GM21529 (cell line): ENCODE measurements around the gene GSTCD.
"Not testable (repeated sequence)": the region's sequence is repeated elsewhere in the genome, so short reads cannot be mapped to it uniquely, and the experiment has no call there.

ENCODE experiments used
- ATAC-seq: cut with Tn5 transposase; IDR thresholded peaks from one replicate; pipeline ENCODE4 v1.9.1; 2021; ENCODE audit not compliant: unreplicated experiment

GSTCD gene

DNA sequence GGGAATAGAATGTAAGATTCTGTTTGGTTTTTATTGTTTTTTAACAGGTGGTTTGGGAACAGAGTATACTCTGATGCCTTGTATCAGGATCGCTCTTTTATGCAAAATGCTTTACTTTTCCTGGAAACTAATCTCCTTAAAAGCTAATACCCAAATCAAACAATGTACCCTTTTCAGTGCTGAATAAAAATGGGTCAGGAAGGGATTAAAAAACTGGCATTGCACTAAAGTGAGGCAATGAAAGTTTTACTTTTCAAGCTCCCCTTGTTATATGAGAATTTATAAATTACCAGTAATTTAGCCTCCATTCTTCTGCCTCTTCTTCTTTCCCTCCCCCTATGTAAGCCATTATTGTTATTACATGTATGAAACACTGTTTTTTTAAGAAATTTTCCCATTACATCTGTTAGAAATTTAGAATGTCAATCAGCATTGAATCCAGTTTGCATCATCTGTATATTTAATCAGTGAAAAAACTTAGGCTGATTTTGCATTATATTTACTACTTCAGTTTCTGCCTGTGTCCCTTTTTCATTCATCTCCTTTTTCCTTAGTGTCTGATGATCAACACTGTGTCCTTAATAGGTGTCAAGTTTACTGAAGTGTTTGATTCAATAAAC is 97.0 kb downstream of the GSTCD start:
- ATAC-seq = no peak

DNA sequence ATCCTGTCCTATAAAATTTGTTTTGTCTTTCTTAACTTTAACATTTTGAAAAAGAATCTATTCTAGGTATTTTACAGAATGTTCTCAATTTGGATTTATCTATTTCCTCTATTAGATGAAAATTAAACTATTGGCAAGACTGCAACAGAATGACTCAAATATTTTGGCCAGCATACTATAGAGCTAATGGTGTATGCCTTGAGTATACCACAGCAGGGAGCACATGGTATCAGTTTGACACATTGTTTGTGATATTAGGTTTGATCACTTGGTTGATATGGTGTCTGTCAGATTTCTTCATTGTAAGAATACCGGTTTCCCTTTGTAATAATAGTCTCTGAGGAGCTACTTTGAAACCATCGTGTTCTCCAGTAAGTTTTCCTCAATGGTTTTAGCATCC is 98.9 kb downstream of the GSTCD start:
- no peak for ATAC-seq

DNA sequence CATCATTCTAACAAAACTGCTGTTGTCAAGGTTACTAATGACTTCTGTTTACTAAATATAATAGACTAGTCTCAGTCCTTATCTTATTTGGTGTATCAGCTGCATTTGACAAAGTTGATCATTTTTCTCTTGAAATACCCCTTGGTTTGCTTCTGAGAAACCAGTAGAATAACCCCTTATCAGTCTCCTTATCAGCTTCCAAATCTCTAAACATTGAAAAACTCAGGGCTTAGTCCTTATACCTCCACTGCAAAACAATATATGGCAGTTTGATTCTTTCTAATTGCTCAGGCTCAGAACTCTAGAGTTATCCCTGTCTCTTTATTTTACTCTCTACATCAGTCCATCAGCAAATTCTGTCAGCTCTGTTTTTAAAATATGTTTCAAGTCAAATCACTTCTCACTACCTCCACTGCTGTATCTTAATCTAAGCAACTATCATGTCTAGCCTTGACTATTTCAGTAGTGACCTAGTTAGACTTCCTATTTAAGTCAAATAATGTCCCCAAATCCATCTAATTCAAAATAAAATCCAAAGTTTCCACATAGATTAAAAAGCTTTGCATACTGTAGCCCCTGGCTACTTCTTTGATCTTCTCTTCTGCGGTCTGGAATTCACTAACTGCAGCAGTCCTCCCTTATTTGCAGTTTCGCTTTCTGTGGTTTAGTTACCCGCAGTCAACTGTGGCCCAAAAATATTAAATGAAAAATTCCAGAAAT is 99.6 kb downstream of the GSTCD start:
- no peak for ATAC-seq

DNA sequence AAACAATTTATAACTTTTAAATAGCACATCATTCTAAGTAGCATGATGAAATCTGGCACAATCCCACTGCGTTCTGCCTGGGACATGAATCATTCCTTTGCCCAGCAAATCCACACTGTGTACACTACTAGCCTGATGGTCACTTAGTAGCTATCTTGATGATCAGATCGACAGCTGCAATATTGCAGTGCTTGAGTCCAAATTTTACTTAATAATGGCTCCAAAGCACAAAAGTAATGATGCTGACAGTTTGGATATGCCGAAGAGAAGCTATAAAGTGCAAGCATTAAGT is 100.1 kb downstream of the GSTCD start:
- ATAC-seq = no peak

DNA sequence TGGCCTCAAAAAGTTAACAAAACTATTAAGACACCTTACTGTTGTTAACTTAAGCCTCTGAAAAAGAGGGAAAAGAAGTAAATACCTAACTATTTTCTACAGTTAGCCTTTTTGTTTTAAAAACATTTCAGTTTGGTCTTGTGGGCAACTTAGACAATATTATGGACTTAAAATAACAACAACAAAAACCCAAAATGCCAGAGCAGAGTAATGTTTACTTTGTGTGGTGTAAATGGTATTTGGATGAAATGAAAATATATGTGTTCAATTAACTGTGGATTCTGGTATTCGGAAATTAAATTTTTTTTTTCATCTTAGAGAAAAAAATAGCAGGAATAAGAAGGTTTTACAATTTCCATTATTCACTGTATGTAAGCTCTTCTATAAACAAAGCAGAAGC is 107.1 kb downstream of the GSTCD start:
- no peak for ATAC-seq

- ATAC-seq = no peak
Measured at GRCh38 chr4:105822061-105822460, 113.5 kb downstream of the GSTCD start.

DNA sequence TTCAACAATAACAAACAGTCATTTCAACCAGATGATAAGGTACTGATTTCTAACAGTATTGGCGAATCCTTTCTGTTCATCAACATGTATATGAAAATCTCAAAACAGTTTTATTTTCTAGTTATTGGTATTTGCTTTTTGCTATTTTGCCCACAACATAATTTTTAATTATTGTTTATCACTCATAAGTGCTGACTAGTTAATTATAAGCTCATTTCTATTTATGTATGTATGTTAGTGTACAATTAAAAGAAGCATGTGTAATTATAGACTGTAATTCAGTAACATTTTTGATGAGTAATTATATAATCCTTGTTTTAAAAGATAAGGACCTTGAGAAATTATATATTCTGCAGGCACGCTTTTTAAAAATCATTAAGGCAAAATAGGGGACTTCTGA is 119.5 kb downstream of the GSTCD start:
- no peak for ATAC-seq

DNA sequence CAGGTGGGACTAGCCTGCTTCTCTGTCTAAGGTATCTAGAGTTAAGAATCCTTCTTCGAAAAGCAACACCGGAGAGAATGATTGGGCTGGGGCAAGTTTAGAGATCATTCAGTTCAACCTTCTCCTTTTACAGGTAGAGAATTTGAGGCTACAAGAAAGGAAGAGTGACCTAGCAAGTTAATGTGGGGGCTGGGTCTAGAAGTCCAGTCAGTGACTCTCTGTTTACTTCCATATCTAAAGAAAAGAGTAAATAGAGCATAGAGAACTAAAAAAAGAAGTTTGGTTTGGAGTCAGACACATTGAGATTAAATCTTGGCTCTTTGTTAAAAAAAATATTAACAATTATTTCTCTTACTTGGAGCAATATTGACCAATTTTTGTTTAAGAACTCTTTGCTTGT is 122.6 kb downstream of the GSTCD start:
- ATAC-seq = no peak

- no peak for ATAC-seq
Measured at GRCh38 chr4:105835177-105835576, 126.6 kb downstream of the GSTCD start.

GRCh38 chr4:105836537-105836936 is 128.0 kb downstream of the GSTCD start:
- no peak for ATAC-seq

DNA sequence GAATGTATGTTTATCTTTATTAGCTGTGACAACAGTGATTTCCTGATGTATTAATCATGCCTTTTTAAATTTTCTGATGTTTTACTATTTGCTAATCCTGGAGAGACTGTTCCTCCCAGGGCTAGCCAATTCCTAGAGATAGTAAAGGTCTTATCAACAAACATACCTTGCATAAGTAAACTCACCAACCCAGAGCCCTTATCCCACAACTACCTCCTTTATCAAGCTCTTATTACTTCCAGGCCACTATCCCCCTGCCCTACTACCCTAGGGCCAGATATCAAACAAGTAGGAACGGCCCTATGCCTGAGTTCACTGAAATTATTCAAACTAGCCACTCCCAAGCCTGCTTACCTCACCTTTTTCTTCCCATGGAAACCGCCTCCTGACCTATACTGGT is 128.5 kb downstream of the GSTCD start:
- ATAC-seq = no peak

GRCh38 chr4:105838082-105838481 is 129.5 kb downstream of the GSTCD start:
- no peak for ATAC-seq

- ATAC-seq = no peak
Measured at GRCh38 chr4:105840426-105841174, 132.0 kb downstream of the GSTCD start.

- no peak for ATAC-seq
Measured at GRCh38 chr4:105843941-105844340, 135.4 kb downstream of the GSTCD start.

- no peak for ATAC-seq
Measured at GRCh38 chr4:105845559-105845958, 137.0 kb downstream of the GSTCD start.

GRCh38 chr4:105848359-105848758 is 139.8 kb downstream of the GSTCD start:
- ATAC-seq = not testable (repeated sequence)

- ATAC-seq = no peak
Measured at GRCh38 chr4:105851196-105851595, 142.6 kb downstream of the GSTCD start.

GRCh38 chr4:105852230-105852629 is 143.6 kb downstream of the GSTCD start:
- not testable (repeated sequence) for ATAC-seq

DNA sequence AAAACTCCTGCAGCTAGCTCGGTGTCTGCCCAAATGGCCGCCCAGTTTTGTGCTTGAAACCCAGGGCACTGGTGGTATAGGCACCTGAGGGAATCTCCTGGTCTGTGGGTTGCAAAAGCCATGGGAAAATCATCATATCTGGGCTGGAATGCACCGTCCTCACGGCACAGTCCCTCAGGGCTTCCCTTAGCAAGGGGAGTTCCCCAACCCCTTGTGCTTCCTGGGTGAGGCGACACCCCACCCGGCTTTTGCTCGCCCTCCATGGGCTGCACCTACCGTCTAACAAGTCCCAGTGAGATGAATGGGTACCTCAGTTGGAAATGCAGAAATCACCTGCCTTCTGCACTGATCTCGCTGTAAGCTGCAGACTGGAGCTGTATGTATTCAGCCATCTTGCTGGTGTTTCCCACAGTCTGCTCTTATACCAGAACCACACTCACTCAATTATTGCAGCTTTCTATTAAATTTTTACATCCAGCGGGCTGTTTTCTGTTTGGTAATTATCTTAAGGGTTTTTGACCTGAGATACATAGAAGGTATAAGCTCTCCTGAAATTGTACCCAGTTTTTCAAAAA is 150.0 kb downstream of the GSTCD start:
- no peak for ATAC-seq

DNA sequence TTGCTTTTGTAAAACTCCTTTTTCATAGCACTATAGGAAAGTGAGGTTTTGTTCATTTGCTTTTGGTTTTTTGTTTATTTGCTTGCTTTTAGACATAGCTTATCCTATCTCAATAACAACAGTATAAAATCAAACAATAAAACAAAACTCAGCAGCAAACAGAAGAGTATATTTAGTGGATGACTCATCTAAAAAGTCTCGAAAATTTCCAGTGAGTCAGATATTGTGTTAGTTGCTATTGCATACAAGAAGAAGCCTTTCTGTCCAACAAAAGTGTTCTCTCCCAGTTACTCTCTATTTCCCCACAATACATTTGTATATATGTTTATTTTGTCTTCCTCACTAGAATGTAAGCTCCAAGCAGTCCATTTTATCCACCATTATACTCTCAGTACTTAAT is 150.6 kb downstream of the GSTCD start:
- ATAC-seq = no peak

- ATAC-seq = no peak
Measured at GRCh38 chr4:105870963-105871362, 162.4 kb downstream of the GSTCD start.

GRCh38 chr4:105871997-105872396 is 163.4 kb downstream of the GSTCD start:
- ATAC-seq = no peak
